Retinal pigment epithelial cell (primary cell): Measurements from ENCODE around the gene IFNAR1.

Experiments
- DNase-seq: peaks from one replicate; pipeline ENCODE4 v3.0.0-alpha.2; 2010; ENCODE audit warnings: low read depth
- H3K4me3 ChIP-seq: 2 replicates; pipeline ENCODE4 v1.5.1; 2011; ENCODE audit warnings: mild to moderate bottlenecking, low read length, control low read depth, moderate library complexity
- TF ChIP-seq, protein P1 (sequence below): conservative IDR thresholded peaks from 2 replicates; pipeline ENCODE4 v1.5.1; 2011; ENCODE audit warnings: low read depth, low read length, control low read depth, inconsistent platforms

IFNAR1 gene

DNA sequence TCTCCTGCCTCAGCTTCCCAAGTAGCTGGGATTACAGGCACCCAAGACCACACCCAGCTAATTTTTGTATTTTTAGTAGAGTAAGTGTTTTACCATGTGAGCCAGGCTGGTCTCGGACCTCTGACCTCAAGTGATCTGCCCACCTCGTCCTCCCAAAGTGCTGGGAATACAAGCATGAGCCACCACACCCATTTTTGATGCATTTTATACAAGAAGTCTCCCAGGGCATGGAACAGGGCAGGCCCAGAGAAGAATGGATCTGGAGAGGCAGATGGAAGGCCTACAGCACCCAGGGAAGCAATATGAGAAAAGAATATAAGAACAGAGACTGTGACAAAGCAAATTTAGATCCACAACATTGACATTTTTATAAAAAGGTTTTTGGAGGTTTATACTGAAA is 18.8 kb upstream of the IFNAR1 start:
- no peak for DNase-seq
- H3K4me3 ChIP-seq, result no peak overlapping the region
- TF ChIP-seq, protein P1, sequence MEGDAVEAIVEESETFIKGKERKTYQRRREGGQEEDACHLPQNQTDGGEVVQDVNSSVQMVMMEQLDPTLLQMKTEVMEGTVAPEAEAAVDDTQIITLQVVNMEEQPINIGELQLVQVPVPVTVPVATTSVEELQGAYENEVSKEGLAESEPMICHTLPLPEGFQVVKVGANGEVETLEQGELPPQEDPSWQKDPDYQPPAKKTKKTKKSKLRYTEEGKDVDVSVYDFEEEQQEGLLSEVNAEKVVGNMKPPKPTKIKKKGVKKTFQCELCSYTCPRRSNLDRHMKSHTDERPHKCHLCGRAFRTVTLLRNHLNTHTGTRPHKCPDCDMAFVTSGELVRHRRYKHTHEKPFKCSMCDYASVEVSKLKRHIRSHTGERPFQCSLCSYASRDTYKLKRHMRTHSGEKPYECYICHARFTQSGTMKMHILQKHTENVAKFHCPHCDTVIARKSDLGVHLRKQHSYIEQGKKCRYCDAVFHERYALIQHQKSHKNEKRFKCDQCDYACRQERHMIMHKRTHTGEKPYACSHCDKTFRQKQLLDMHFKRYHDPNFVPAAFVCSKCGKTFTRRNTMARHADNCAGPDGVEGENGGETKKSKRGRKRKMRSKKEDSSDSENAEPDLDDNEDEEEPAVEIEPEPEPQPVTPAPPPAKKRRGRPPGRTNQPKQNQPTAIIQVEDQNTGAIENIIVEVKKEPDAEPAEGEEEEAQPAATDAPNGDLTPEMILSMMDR, result no peak

- DNase-seq, result no peak
- TF ChIP-seq, protein P1, result no peak
Observed at GRCh38 chr21:33308586-33309490, 15.9 kb upstream of the IFNAR1 start.

DNA sequence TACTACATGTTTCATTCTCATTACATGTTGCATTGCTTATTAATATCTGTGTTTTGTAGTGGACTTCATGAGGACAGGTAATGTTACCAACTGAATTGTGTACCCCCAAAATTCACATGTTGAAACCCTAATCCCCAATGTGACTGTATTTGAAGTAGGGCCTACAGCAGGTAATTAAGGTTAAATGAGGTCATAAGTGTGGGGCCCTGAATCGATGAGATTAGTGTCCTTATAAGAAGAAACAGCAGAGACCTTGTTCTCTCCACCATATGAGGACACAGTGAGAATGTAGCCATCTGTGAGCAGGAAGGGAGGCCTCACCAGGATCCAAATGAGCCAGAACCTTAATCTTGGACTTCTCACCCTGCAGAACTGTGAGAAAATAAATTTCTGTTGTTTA is 15.0 kb upstream of the IFNAR1 start:
- DNase-seq, result no peak
- TF ChIP-seq, protein P1, result no peak
- no peak overlapping the region for H3K4me3 ChIP-seq

More at GRCh38 chr21:33308586-33309490, 15.9 kb upstream of the IFNAR1 start:
- no peak overlapping the region for H3K4me3 ChIP-seq

GRCh38 chr21:33312121-33312520 is 12.6 kb upstream of the IFNAR1 start:
- DNase-seq, result no peak
- TF ChIP-seq, protein P1, result no peak

DNA sequence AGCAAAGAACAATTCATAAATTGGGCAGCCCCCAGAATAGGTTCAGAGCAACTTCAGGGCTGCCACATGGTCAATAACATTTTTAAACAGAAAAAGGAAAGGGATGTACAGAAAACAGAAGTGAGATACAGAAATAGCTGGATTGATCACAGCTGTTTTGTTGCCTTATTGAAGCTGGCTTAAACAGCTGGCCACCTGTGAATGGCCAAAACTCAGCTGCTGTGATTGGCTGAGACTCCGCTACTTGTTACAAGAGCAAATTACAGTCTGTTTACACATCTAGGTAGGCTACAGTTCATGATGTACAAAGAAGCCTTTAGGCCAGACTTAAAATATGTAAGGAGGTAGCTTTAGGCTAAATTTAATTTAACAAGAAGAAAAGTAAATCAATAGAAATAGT is 11.6 kb upstream of the IFNAR1 start:
- no peak overlapping the region for H3K4me3 ChIP-seq
- DNase-seq, result no peak
- TF ChIP-seq, protein P1, result no peak

More at GRCh38 chr21:33312121-33312520, 12.6 kb upstream of the IFNAR1 start:
- H3K4me3 ChIP-seq, result no peak overlapping the region

GRCh38 chr21:33313611-33314010 is 11.2 kb upstream of the IFNAR1 start:
- TF ChIP-seq, protein P1, result no peak
- no peak for DNase-seq
- no peak overlapping the region for H3K4me3 ChIP-seq

- H3K4me3 ChIP-seq, result no peak overlapping the region
- no peak for DNase-seq
- TF ChIP-seq, protein P1, result no peak
Observed at GRCh38 chr21:33314111-33314510, 10.7 kb upstream of the IFNAR1 start.
